Body of pancreas (tissue), 4 donors: ENCODE results near the gene AVEN.

Source experiments
- POLR2A ChIP-seq, 3 donors: fragments of 450-650 bp; IDR thresholded peaks; one replicate each; pipeline ENCODE4 v1.6.1; 2016; ENCODE audit warnings: antibody characterized with exemption in 3 of 3, mild to moderate bottlenecking in 2 of 3
- TF ChIP-seq, protein P1 (sequence below), 7 experiments: fragments of 450-650 bp in 4 of 7; fragments of 200-600 bp in 3 of 7; sonication (generic) in 3 of 7; IDR thresholded peaks; one replicate each; pipeline ENCODE4 v1.5.1; 2016 to 2019; ENCODE audit warnings: antibody characterized with exemption in 7 of 7

DNA sequence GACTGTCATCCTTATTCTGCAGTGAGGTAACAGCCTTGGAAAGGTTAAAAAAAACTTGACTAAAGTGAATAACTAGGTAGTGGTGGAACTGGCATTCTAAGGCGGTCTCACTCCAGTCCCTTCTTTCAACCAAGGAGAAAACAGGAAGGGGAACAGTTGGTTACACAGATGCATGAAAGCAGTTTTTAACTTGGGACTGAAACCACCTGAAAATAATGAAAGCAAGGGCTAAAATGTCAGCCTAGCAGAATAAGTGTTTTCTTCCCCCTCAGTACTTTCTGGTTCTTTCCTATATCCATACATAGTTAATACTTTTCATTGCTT, 748 bp upstream of the AVEN start:
- TF ChIP-seq, protein P1, sequence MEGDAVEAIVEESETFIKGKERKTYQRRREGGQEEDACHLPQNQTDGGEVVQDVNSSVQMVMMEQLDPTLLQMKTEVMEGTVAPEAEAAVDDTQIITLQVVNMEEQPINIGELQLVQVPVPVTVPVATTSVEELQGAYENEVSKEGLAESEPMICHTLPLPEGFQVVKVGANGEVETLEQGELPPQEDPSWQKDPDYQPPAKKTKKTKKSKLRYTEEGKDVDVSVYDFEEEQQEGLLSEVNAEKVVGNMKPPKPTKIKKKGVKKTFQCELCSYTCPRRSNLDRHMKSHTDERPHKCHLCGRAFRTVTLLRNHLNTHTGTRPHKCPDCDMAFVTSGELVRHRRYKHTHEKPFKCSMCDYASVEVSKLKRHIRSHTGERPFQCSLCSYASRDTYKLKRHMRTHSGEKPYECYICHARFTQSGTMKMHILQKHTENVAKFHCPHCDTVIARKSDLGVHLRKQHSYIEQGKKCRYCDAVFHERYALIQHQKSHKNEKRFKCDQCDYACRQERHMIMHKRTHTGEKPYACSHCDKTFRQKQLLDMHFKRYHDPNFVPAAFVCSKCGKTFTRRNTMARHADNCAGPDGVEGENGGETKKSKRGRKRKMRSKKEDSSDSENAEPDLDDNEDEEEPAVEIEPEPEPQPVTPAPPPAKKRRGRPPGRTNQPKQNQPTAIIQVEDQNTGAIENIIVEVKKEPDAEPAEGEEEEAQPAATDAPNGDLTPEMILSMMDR (IDR thresholded peaks at IDR 0.05): no peak
- no peak for TF ChIP-seq POLR2A (IDR thresholded peaks at IDR 0.05)
